HG03139 (cell line): Measurements from ENCODE around the gene LRRK2.

Experiments
- ATAC-seq: cut with Tn5 transposase; IDR thresholded peaks from one replicate; pipeline ENCODE4 v1.9.1; 2021; ENCODE audit not compliant: unreplicated experiment

LRRK2 gene

DNA sequence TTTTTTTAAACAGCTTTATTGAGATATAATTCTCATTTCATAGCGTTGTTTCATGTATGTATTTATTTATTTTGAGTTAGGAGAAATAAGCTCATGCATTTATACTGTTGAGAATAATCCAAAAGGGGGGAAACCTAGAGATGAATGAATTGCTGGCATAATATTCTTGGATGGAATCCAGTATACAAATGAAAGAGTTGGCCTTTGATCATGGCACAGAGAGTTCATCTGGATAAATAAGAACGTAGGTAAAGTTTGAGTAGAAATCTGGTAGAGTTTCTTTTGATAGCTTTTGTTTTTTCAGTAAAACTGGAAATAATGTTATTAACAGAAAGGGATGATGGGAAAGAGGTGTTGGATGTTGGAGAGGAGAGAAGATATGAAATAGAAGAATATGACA, 166.2 kb downstream of the LRRK2 start:
- no peak for ATAC-seq

DNA sequence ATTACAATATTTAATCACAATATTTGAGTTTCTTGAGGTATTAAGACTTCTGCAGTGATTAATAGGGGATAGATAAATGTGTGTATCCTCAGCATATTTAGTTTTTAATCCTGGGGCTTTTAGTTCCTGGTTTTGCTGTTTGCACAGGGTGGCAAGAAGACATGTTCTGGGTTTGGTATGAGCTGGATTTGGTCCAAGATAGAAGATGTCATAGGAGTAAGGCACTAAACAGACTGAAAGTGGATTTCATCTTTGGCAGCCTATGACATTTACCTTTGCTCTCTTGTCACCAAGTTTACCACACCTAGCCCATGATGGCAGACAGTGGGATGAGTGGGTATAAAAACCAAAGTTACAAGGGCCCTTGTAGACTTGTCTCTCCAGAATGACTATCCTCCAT, 168.2 kb downstream of the LRRK2 start:
- ATAC-seq, result no peak

DNA sequence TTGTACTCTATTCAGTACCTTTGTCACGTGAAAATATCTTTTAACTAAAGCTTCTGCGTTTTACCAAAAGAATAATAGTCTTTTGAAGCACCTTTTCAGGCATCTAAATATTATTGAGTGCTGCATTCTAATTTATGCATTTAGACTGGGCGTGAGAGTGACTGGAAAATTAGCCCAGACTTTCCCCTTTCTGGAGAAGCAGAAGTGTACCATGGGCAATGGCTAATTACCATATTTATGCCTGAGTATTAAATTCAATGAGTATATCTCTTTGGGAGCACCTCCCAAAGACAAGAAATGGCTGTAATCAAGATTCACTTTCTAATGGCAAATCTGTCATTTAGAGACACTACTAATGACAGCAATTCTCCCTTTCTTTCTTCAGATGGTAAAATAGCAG, 174.9 kb downstream of the LRRK2 start:
- ATAC-seq, result no peak

DNA sequence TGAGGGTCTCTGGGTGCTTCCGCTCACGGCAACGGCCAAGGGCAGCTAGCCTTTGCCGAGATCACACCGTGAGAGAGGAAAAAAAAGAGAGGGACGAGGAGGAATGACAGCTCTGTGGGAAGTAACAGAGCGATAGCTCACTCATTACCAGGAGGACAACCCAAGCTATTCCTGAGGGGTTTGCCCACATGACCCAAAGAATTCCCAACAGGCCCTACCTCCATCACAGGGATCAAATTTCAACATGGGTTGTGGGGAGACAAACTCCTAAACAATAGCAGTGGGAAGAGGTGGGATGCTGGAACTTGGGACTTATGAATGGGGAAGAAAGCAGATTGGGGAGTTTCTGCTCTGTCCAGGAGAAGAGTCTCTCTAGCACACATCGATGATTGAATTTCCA, 180.6 kb downstream of the LRRK2 start:
- no peak for ATAC-seq
